Erythroblast (primary cell): Measurements from ENCODE around the gene MAPK14.

Experiments
- DNase-seq, 2 experiments: peaks; one replicate each; lab custom pipeline; 2025; lab: John Stamatoyannopoulos, UW
- GATA1 ChIP-seq: IDR thresholded peaks from 2 replicates; pipeline ENCODE4 v1.6.1; 2011; ENCODE audit warnings: low read depth, mild to moderate bottlenecking, control low read depth, low read length, moderate library complexity
- POLR2A ChIP-seq: IDR thresholded peaks from 2 replicates; pipeline ENCODE4 v1.6.1; 2011; ENCODE audit warnings: mild to moderate bottlenecking, low read length

The MAPK14 gene

DNA sequence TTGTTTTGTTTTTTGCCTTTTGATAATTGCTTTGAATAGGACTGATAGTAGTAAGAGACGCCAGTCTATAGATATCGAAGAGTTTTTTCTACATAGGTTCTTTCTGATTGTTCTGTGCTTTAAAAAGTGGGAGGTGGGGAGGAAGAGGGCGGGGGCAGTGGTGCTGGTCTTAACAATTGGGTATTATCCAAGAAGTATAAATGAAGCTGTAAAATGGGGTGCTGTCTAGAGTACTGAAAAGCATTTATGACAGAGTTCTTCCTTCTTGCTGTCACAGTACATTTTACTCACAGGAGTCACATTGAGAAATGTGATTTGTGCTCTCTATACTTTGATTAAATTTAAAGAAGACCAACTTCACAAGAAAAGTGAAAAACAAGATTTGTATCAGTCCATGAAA is 41.0 kb downstream of the MAPK14 start:
- TF ChIP-seq GATA1 (no peak), POLR2A (no peak)
- peak; percentile 33 to 45 for DNase-seq

DNA sequence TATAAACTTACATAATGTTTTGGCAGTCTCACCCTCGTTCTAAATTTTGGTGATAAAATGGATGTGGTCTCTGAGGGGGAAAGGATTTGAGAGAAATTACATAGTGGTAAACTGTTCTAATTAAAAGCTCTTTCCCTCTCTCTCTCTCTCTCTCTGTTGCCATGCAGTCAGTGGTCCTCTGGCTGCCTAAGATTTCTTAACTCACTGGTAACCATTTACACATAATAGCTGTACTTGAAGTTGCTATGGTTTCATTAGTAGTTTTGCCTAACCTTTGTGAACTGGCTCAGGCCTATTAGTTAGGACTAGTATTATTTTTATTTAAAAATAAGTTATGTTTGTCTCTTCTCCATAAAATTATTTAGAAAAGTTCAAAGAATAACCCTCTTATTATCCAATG is 42.0 kb downstream of the MAPK14 start:
- no peak for TF ChIP-seq GATA1
- no peak for TF ChIP-seq POLR2A
- peak; percentile 25 to 29 for DNase-seq

DNA sequence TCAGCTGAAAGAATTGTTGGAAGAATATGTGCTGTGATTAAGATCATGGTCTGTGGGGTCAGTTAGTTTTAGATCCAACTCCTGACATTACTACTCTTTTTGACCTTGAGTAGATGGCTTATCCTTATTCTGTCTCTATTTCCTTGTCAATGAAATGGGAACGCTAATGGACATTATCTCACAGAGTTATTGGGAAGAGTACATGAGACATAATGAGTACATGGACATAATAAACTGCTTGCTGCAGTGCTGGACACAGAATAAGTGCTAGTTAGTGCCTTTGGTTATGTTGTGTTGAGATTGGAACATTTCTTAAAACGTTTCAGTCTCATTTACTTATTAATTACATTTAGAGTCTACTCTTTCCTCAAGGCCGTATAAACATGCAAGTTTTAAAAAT is 42.6 kb downstream of the MAPK14 start:
- DNase-seq, result no peak
- TF ChIP-seq GATA1, result no peak
- no peak for TF ChIP-seq POLR2A

DNA sequence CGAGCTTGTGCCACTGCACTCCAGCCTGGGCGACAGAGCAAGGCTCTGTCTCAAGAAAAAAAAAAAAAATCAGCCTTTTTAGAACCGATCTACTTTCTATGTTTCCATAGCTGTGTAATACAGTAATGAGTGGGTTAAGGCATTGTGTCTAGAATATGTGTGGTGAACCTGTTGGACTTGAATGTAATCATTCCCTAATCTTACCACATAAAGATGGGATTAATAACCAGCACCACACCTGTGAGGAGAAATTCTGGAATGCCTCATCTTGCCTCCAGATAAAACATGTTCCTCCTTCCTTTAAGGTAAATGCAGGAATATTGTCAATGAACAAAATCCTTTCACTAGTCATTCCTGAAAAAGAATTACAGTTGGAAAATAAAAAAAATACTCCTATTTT is 43.7 kb downstream of the MAPK14 start:
- TF ChIP-seq POLR2A (no peak), GATA1 (no peak)
- no peak for DNase-seq

DNA sequence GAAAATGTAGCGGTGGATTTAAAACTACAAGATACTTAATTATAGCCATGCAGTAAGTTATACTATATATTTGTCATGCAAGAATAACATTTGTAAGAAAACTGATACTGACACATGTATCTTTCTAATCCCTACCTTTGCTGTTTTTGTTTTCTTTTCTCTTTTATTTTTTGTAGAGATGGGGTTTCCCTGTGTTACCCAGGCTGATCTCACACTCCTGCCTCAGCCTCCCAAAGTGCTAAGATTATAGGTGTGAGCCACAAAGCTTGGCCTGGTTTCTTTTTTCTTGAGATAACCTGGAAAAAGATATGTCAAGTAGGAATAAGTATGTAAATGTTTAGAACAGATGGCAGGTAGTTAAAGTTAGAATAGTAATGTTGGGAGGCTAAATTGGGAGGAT is 44.1 kb downstream of the MAPK14 start:
- no peak for DNase-seq
- TF ChIP-seq POLR2A (no peak), GATA1 (no peak)

DNA sequence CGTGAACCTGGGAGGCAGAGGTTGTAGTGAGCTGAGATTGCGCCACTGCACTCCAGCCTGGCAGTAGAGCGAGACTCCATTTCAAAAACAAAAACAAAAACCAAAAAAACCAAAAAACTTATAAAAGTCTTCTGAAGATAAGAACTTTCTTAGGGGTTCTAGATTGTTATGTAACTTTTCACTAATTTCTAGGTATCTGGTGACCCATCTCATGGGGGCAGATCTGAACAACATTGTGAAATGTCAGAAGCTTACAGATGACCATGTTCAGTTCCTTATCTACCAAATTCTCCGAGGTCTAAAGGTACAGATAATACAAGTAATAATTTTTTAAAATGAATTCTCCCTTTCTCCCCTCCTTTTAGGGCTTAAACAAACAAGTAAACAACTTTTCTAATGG is 45.1 kb downstream of the MAPK14 start:
- TF ChIP-seq POLR2A (no peak), GATA1 (no peak)
- DNase-seq, result no peak

DNA sequence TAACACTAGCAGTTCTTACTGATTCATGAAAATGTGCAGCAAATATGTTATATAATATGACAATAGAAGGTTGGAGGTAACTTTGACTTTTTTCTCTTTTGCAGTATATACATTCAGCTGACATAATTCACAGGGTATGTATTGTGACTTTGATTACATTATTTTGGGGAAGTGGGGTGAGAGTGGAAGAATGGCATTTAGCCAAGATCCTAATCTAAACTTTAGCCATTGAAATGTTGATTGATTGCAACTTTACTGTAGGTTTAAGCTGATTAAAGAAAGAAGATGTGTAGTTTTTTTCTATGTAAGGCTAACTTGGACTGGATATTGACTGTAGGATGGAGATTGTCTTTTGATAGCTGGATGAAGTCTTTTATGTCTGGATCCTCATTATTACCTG is 46.0 kb downstream of the MAPK14 start:
- TF ChIP-seq POLR2A (no peak), GATA1 (no peak)
- DNase-seq, result no peak

DNA sequence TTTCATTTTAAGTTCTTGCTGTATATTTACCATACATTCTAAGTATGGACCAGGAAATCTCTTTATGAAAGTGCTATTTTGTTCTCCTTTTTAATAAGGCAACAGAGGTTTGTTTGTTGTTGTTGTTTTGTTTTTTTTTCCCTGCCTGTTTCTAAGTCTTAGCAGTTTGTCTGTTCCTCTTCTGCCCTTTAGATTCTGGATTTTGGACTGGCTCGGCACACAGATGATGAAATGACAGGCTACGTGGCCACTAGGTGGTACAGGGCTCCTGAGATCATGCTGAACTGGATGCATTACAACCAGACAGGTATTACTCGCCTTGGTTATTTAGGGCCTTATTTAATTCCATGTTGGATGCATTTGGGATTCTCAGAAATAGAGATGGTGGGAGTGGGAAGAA is 48.0 kb downstream of the MAPK14 start:
- peak; percentile 59 to 66 for DNase-seq
- no peak for TF ChIP-seq POLR2A
- TF ChIP-seq GATA1, result no peak

DNA sequence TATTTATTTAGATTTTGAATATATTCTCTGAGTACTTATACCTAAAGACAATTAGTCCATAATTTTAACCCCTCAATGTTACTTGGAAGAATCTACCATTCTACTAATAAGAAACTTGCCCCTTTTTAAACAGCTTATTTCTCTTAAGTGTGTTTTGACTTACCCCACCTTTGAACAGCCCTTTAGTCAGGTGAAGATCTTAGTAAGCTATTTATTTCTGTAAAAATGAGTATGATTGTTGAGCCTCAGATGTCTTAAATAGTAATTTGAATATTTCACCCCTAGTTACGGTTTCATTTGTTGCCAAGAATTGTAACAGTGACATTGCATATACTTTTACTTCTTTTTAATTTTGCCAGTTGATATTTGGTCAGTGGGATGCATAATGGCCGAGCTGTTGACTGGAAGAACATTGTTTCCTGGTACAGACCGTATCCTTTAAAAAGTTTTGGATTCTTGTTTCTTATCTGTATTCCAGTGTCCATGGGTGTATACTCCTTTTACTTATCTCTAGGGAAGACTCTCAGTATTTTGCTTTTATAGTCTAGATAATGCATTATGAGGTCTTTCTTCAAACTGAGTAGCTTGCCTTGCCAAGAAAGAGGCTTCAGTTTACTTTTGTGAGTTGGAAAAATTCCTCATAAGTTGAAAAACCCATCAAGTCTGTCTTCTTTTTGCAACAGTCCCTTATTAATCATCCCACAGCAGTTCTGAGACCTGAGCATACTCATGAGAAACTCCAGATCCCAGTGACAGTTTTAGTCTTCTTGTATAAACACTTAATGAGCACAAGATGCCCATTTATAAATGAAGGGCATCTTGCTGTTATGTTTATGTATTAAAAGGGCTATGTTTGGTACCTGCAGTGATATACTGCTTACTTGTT is 48.8 kb downstream of the MAPK14 start:
- TF ChIP-seq GATA1, result no peak
- no peak for TF ChIP-seq POLR2A
- peak; percentile 62 for DNase-seq

DNA sequence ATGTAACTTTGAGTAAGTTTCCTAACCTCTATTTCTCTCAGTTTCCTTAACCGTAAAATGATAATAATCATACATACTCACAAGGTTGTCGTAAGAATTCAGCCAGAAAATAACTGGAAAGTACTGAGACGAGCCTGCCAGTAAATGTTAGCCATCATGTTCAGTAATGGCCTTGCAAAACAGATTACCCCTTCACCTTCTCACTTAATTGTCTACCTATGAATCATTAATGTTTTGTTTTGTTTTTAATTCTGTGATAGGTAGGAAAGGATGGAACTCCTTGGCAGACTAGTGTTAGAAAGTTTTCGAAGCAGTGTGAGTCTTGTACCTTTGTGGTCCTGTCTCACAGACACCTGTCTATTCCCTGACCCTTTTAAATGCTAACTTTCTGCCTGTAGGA is 50.6 kb downstream of the MAPK14 start:
- no peak for TF ChIP-seq POLR2A

DNA sequence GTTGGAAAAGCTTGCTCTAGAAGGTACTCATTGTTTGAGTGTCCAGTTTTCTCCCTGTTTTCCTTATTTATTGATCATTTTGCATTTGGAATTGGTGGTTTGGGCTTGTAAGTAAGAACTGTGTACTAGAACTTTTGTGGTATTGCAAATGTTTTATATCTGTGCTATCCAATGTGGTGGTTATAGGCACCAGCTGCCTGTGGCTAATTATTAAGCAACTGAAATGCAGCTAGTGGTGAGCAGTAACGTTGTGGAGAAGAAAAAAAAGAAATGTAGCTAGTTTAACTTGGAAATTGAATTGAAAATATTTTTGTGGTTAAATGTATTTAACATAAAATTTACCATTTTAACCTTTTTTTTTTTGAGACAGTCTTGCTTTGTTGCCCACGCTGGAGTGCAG is 52.0 kb downstream of the MAPK14 start:
- no peak for DNase-seq

More for the DNA sequence above, 50.6 kb downstream of the MAPK14 start:
- no peak for DNase-seq

DNA sequence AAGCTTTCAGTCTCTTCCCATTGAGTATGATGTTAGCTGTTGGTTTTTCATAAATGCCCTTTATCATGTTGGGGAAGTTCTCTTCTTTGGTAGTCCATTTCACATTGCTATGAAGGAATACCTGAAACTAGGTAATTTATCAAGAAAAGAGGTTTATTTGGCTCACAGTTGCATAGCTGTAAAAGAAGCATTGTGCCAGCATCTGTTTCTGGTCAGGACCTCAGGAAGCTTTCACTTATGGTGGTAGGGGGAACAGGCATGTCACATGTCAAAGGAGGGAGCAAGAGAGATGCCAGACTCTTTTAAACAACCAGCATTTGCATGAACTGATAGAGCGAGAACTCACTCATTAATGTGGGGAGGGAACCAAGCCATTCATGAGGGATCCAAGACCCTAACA is 54.7 kb downstream of the MAPK14 start:
- TF ChIP-seq POLR2A, result no peak
- no peak for TF ChIP-seq GATA1
- DNase-seq, result no peak

More for the DNA sequence above, 52.0 kb downstream of the MAPK14 start:
- no peak for TF ChIP-seq POLR2A
- TF ChIP-seq GATA1, result no peak

DNA sequence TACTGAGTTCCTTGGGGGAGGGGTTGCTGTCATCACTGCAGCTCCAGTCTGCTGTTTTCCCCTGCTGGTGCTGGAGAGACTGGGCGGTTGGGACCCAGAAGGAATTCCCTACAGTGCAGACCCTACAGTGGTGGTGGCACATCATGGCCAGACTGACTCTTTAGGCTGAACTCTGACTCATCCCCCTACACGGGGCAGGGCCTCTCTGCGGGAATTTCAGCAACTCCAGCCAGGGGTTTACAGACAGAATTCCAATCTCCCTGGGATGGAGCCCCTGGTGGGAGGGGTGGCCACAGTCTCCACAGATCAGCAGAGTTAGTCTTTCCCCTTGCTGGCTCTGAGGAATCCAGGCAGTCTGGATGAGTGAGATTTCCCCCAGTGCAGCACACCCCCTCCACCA is 55.8 kb downstream of the MAPK14 start:
- TF ChIP-seq GATA1 (no peak), POLR2A (no peak)

DNA sequence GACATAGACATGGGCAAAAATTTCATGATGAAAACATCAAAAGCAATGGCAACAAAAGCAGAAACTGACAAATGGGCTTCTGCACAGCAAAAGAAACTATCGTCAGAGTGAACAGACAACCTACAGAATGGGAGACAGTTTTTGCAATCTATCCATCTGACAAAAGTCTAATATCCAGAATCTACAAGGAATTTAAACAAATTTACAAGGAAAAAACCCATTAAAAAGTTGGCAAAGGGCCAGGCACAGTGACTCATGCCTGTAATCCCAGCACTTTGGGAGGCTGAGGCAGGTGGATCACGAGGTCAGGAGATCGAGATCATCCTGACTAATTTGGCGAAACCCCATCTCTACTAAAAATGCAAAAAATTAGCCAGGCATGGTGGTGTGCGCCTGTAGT is 60.6 kb downstream of the MAPK14 start:
- DNase-seq, result peak in 1 of 2 experiments; percentile 41

More for the DNA sequence above, 55.8 kb downstream of the MAPK14 start:
- no peak for DNase-seq

DNA sequence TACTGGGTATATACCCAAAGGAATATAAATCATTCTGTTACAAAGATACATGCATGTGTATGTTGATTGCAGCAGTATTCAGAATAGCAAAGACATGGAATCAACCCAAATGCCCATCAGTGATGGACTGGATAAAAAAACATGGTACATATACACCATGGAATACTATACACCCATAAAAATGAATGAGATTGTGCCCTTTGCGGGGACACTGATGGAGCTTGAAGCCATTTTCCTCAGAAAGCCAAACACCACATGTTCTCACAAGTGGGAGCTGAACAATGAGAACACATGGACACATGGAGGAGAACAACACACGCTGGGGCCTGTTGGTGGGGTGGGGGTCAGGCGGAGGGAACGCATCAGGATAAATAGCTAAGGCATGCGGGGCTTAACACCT is 61.4 kb downstream of the MAPK14 start:
- TF ChIP-seq GATA1 (no peak), POLR2A (no peak)
- no peak for DNase-seq

DNA sequence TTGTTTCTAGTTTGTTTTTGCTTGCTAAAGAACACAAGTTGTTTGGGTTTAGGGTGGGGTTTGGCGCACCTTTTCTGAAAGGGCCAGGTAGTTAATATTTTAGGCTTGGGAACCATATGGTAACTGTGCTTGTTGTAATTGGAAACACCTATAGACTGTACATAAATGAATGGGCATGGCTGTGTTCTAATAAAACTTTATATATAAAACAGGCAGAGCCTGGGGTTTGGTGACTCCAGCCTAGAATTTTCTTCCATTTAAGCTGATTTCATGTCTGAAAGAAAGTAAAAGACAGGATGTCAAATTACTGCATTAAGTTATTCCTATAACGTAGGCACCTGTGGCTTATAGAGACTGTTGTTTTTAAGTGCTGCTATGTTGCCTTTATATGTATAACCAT is 66.6 kb downstream of the MAPK14 start:
- no peak for TF ChIP-seq GATA1
- TF ChIP-seq POLR2A, result no peak
- DNase-seq, result no peak
